Uterus (tissue), 4 donors: ENCODE measurements around the gene OR2M5. TPM values are rescaled to one million over a fixed set of nuclear protein-coding genes. Genes with fewer than 3 reads are reported as not detected.

Source experiments
- DNase-seq, 2 donors: peaks; one replicate each; pipeline ENCODE4 v3.0.0-alpha.2; 2019 to 2020
- H3K27ac ChIP-seq, 2 donors: fragments of 200-600 bp; sonication (generic); 1 replicate in 1 of 2; 2 replicates in 1 of 2; pipeline ENCODE4 v1.5.1; 2016 to 2018
- H3K27me3 ChIP-seq, 2 donors: fragments of 200-600 bp; sonication (generic); one replicate each; pipeline ENCODE4 v1.5.1; 2018 to 2019; ENCODE audit warnings: control low read depth in 1 of 2
- H3K36me3 ChIP-seq, 2 donors: fragments of 200-600 bp; sonication (generic); one replicate each; pipeline ENCODE4 v1.5.1; 2019; ENCODE audit warnings: control low read depth in 1 of 2
- H3K4me1 ChIP-seq, 2 donors: fragments of 200-600 bp; sonication (generic); one replicate each; pipeline ENCODE4 v1.5.1; 2018 to 2019; ENCODE audit warnings: control low read depth in 1 of 2
- H3K4me3 ChIP-seq, 2 donors: fragments of 200-600 bp; sonication (generic); 1 replicate in 1 of 2; 2 replicates in 1 of 2; pipeline ENCODE4 v1.5.1; 2018 to 2019; ENCODE audit warnings: mild to moderate bottlenecking in 1 of 2
- H3K9me3 ChIP-seq, 2 donors: fragments of 200-600 bp; sonication (generic); one replicate each; pipeline ENCODE4 v1.5.1; 2019; ENCODE audit warnings: control low read depth in 1 of 2
- POLR2A ChIP-seq, 2 donors: fragments of 450-650 bp; IDR thresholded peaks; one replicate each; pipeline ENCODE4 v1.6.1; 2016; ENCODE audit warnings: antibody characterized with exemption in 2 of 2, mild to moderate bottlenecking in 1 of 2, moderate library complexity in 1 of 2
- intact Hi-C: fragments of 100-400 bp; cut with DNase I; formaldehyde crosslinking; loops from one replicate; pipeline ENCODE4 v1.15.1; 2023; ENCODE audit warnings: low total_unique reads
- total RNA-seq, 4 donors: library from RNA; depleted of rRNA in 3 of 4; stranded (reverse); fragments of >200 nt in 3 of 4; gene quantifications; one replicate each; pipeline versions ENCODE4 v1.1.0 to v1.2.4, GENCODE V29; 2014 to 2023
- TF ChIP-seq, protein P1 (sequence below), 4 experiments: fragments of 200-600 bp in 2 of 4; fragments of 450-650 bp in 2 of 4; sonication (generic) in 2 of 4; IDR thresholded peaks; one replicate each; pipeline ENCODE4 v1.5.1; 2016 to 2019; ENCODE audit warnings: antibody characterized with exemption in 4 of 4, mild to moderate bottlenecking in 2 of 4, moderate library complexity in 1 of 4
- donor health status: DM: yes; HTN: yes; CAD: no.

OR2M5 gene, protein sequence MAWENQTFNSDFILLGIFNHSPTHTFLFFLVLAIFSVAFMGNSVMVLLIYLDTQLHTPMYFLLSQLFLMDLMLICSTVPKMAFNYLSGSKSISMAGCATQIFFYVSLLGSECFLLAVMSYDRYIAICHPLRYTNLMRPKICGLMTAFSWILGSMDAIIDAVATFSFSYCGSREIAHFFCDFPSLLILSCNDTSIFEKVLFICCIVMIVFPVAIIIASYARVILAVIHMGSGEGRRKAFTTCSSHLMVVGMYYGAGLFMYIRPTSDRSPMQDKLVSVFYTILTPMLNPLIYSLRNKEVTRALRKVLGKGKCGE
- total RNA-seq: not detected

- H3K9me3 ChIP-seq: no peaks in the 10 kb centered on the region
- DNase-seq: no peak
- H3K36me3 ChIP-seq: no peaks in the 10 kb centered on the region
- TF ChIP-seq, protein P1, sequence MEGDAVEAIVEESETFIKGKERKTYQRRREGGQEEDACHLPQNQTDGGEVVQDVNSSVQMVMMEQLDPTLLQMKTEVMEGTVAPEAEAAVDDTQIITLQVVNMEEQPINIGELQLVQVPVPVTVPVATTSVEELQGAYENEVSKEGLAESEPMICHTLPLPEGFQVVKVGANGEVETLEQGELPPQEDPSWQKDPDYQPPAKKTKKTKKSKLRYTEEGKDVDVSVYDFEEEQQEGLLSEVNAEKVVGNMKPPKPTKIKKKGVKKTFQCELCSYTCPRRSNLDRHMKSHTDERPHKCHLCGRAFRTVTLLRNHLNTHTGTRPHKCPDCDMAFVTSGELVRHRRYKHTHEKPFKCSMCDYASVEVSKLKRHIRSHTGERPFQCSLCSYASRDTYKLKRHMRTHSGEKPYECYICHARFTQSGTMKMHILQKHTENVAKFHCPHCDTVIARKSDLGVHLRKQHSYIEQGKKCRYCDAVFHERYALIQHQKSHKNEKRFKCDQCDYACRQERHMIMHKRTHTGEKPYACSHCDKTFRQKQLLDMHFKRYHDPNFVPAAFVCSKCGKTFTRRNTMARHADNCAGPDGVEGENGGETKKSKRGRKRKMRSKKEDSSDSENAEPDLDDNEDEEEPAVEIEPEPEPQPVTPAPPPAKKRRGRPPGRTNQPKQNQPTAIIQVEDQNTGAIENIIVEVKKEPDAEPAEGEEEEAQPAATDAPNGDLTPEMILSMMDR (IDR thresholded peaks at IDR 0.05): no peak
- TF ChIP-seq POLR2A (IDR thresholded peaks at IDR 0.05): no peak
- no peaks in the 10 kb centered on the region for H3K4me1 ChIP-seq
- no peak within 1 kb of the TSS for H3K27ac ChIP-seq
- intact Hi-C loops: no loop called here
- H3K4me3 ChIP-seq: no peak within 1 kb of the TSS
- H3K27me3 ChIP-seq: no peaks in the 10 kb centered on the region
These were observed at the start of gene OR2M5 for GRCh38 chr1:248144513-248145198. Gene OR2M5, plus strand, starts transcription at chr1:248145148. Its CDS starts 0 bp downstream, at chr1:248145148.

GRCh38 chr1:248098529-248098928, 46.4 kb upstream of the OR2M5 start:
- H3K36me3 ChIP-seq: no peaks in the 10 kb centered on the region
- no peaks in the 10 kb centered on the region for H3K4me1 ChIP-seq
- no peak overlapping the region for H3K4me3 ChIP-seq
- H3K27me3 ChIP-seq: no peaks in the 10 kb centered on the region
- no peak overlapping the region for H3K27ac ChIP-seq
- TF ChIP-seq POLR2A (IDR thresholded peaks at IDR 0.05): no peak
- TF ChIP-seq, protein P1 (IDR thresholded peaks at IDR 0.05): no peak
- H3K9me3 ChIP-seq: no peaks in the 10 kb centered on the region
- intact Hi-C loops: no loop called here
- no peak for DNase-seq

- no peaks in the 10 kb centered on the region for H3K27me3 ChIP-seq
- intact Hi-C loops: no loop called here
- no peak for DNase-seq
- no peak overlapping the region for H3K4me3 ChIP-seq
- no peaks in the 10 kb centered on the region for H3K4me1 ChIP-seq
- H3K36me3 ChIP-seq: no peaks in the 10 kb centered on the region
- TF ChIP-seq, protein P1 (IDR thresholded peaks at IDR 0.05): no peak
- TF ChIP-seq POLR2A (IDR thresholded peaks at IDR 0.05): no peak
- no peaks in the 10 kb centered on the region for H3K9me3 ChIP-seq
- no peak overlapping the region for H3K27ac ChIP-seq
These were observed 42.1 kb upstream of the OR2M5 start for GRCh38 chr1:248102847-248103246.

GRCh38 chr1:248111157-248111556, 33.8 kb upstream of the OR2M5 start:
- intact Hi-C loops: no loop called here
- H3K4me3 ChIP-seq: no peak overlapping the region
- no peaks in the 10 kb centered on the region for H3K4me1 ChIP-seq
- DNase-seq: no peak
- H3K27me3 ChIP-seq: no peaks in the 10 kb centered on the region
- TF ChIP-seq POLR2A (IDR thresholded peaks at IDR 0.05): no peak
- TF ChIP-seq, protein P1 (IDR thresholded peaks at IDR 0.05): no peak
- no peaks in the 10 kb centered on the region for H3K36me3 ChIP-seq
- no peak overlapping the region for H3K27ac ChIP-seq
- H3K9me3 ChIP-seq: peaks cover 0 to 6% of the 10 kb centered on the region in 2 donors

DNA sequence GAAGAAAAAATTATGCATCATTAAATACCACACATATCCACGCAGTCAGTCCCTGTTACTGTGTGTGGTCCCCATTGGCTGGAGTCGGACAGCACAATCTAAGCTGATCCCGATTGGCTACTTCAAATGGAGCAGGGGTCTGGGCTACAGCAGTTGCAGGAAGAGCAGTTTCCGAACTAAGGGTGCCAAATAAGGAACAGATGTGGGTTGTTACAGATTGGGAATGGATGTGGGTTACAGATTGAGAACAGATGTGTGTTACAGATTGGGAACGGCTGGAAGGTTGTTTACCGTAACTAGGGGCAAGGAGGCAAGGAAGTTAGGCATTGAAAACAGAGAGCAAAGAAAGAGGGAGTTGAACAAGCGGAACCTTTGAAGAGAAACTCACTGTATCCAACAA, 30.1 kb upstream of the OR2M5 start:
- Histone ChIP-seq H3K27me3 (no peaks in the 10 kb centered on the region), H3K36me3 (no peaks in the 10 kb centered on the region), H3K27ac (no peak overlapping the region), H3K4me3 (no peak overlapping the region), H3K4me1 (no peaks in the 10 kb centered on the region), H3K9me3 (peaks cover 0 to 6% of the 10 kb centered on the region in 2 donors)
- intact Hi-C loops: no loop called here
- DNase-seq: no peak
- no peak for TF ChIP-seq POLR2A (IDR thresholded peaks at IDR 0.05)
- TF ChIP-seq, protein P1 (IDR thresholded peaks at IDR 0.05): no peak
